ENCODE measurements around the gene MLN. TPM values are rescaled to one million over a fixed set of nuclear protein-coding genes. Genes with fewer than 3 reads are reported as not detected.

The MLN gene
- total RNA-seq, 1 experiment from 2014 or later = not detected

DNA sequence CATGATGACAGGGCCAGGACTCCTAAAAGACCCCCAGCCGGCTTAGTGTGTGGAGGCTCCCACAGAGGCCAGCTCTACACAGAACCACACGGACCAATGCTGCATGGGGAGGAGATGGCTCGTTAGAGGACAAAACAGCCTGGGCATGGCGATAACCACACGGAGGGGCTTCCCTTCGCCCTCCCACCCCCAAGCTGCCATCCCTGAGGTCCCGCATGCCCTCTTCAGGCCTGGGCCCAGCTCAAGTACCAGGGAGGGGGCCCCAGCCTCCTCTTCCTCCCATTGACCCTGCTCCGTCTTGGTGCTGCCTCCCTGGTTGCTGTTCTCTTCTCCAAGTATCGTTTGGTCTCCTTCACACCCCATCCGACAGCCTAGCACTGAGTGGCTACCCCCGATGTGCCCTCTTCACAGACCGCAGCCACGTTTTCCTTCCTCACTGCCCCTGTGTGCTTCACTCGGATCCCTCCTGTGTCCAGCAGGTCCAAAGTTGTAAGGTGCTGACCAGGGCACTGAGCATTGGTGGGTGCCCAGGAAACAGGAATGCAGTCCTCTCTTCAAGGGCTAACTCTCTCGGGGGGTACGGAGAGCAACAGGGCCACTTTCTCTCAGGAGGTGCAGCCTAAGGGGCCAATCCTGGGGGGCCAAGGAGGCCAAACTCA, 9.6 kb upstream of the MLN start:
- CTCF ChIA-PET = interaction anchor here (2.2 kb wide), 1 partner anchor 242 kb away, joined by 4 read pairs; no protein-coding TSS in a partner anchor

GRCh38 chr6:33812669-33813068, 8.9 kb upstream of the MLN start:
- H3K27ac ChIP-seq (ENCODE audit: low read depth, low read length) = no peak overlapping the region
- ATAC-seq (peak; percentile 60), DNase-seq (ENCODE audit: low read depth, low spot score) (no peak)
- H3K4me3 ChIP-seq (replicated peaks in 1 of 2; ENCODE audit: low read depth in 1 of 2, low read length in 2 of 2) = no peak overlapping the region
- H3K79me2 ChIP-seq (ENCODE audit: insufficient read depth, low read length) = no peaks in the 10 kb centered on the region
- no peaks in the 10 kb centered on the region for H3K4me1 ChIP-seq (ENCODE audit: control insufficient read depth in 1 of 2, insufficient read depth in 2 of 2, low read length in 2 of 2)
- H3K4me2 ChIP-seq (ENCODE audit: low read length) = no peak overlapping the region
- ChIA-PET CTCF (interaction anchor here (0.7 kb wide), 1 partner anchor 10 kb away, joined by 3 read pairs; no protein-coding TSS in a partner anchor), RAD21 (ENCODE audit: low non-redundant PET in 1 of 2, low total read pairs in 2 of 2, uncharacterized antibody in 2 of 2, unreplicated experiment in 2 of 2) (no interaction called here), POLR2A (no interaction called here)
- no peaks in the 10 kb centered on the region for H3K9me2 ChIP-seq (ENCODE audit: insufficient read depth)
- no peak overlapping the region for H2AFZ ChIP-seq (ENCODE audit: low read depth, low read length, poor library complexity, severe bottlenecking)
- H4K20me1 ChIP-seq (ENCODE audit: insufficient read depth) = no peaks in the 10 kb centered on the region
- H3K9ac ChIP-seq (ENCODE audit: low read length) = no peak overlapping the region
- H3K9me3 ChIP-seq (ENCODE audit: control insufficient read depth in 1 of 2, insufficient read depth in 1 of 2, low read depth in 1 of 2, low read length in 2 of 2) = no peaks in the 10 kb centered on the region
- BruUV-seq (replicated peaks) = no TSS peak
- H3K27me3 ChIP-seq (ENCODE audit: insufficient read depth, low read length) = peaks cover 44% of the 10 kb centered on the region
- TF ChIP-seq, protein P1, sequence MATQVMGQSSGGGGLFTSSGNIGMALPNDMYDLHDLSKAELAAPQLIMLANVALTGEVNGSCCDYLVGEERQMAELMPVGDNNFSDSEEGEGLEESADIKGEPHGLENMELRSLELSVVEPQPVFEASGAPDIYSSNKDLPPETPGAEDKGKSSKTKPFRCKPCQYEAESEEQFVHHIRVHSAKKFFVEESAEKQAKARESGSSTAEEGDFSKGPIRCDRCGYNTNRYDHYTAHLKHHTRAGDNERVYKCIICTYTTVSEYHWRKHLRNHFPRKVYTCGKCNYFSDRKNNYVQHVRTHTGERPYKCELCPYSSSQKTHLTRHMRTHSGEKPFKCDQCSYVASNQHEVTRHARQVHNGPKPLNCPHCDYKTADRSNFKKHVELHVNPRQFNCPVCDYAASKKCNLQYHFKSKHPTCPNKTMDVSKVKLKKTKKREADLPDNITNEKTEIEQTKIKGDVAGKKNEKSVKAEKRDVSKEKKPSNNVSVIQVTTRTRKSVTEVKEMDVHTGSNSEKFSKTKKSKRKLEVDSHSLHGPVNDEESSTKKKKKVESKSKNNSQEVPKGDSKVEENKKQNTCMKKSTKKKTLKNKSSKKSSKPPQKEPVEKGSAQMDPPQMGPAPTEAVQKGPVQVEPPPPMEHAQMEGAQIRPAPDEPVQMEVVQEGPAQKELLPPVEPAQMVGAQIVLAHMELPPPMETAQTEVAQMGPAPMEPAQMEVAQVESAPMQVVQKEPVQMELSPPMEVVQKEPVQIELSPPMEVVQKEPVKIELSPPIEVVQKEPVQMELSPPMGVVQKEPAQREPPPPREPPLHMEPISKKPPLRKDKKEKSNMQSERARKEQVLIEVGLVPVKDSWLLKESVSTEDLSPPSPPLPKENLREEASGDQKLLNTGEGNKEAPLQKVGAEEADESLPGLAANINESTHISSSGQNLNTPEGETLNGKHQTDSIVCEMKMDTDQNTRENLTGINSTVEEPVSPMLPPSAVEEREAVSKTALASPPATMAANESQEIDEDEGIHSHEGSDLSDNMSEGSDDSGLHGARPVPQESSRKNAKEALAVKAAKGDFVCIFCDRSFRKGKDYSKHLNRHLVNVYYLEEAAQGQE (IDR thresholded peaks at IDR 0.05; ENCODE audit: low read depth) = peak; percentile 97
- no peak for TF ChIP-seq SP1 (IDR thresholded peaks at IDR 0.05; ENCODE audit: low read depth)
- TF ChIP-seq, protein P2, sequence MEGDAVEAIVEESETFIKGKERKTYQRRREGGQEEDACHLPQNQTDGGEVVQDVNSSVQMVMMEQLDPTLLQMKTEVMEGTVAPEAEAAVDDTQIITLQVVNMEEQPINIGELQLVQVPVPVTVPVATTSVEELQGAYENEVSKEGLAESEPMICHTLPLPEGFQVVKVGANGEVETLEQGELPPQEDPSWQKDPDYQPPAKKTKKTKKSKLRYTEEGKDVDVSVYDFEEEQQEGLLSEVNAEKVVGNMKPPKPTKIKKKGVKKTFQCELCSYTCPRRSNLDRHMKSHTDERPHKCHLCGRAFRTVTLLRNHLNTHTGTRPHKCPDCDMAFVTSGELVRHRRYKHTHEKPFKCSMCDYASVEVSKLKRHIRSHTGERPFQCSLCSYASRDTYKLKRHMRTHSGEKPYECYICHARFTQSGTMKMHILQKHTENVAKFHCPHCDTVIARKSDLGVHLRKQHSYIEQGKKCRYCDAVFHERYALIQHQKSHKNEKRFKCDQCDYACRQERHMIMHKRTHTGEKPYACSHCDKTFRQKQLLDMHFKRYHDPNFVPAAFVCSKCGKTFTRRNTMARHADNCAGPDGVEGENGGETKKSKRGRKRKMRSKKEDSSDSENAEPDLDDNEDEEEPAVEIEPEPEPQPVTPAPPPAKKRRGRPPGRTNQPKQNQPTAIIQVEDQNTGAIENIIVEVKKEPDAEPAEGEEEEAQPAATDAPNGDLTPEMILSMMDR (IDR thresholded peaks at IDR 0.05 in 2 of 3, conservative IDR thresholded peaks at IDR 0.05 in 1 of 3; ENCODE audit: borderline replicate concordance in 1 of 3, insufficient read depth in 1 of 3, low read depth in 2 of 3, low read length in 2 of 3) = peak in 2 of 3 experiments; percentile 48 to 62; a peak in 4 of 6 replicates
- H3K36me3 ChIP-seq (ENCODE audit: control insufficient read depth in 1 of 2, insufficient read depth in 2 of 2, low read length in 2 of 2) = no peaks in the 10 kb centered on the region
- intact Hi-C loops (cut with micrococcal nuclease) = no loop called here

More for the DNA sequence above, 9.6 kb upstream of the MLN start:
- no peak overlapping the region for H3K27ac ChIP-seq (ENCODE audit: low read depth, low read length)
- BruUV-seq (replicated peaks) = no TSS peak
- ChIA-PET RAD21 (ENCODE audit: low non-redundant PET in 1 of 2, low total read pairs in 2 of 2, uncharacterized antibody in 2 of 2, unreplicated experiment in 2 of 2) (no interaction called here), POLR2A (no interaction called here)
- no peak overlapping the region for H3K4me2 ChIP-seq (ENCODE audit: low read length)
- H3K4me1 ChIP-seq (ENCODE audit: control insufficient read depth in 1 of 2, insufficient read depth in 2 of 2, low read length in 2 of 2) = no peaks in the 10 kb centered on the region
- no peak overlapping the region for H2AFZ ChIP-seq (ENCODE audit: low read depth, low read length, poor library complexity, severe bottlenecking)
- no peaks in the 10 kb centered on the region for H4K20me1 ChIP-seq (ENCODE audit: insufficient read depth)
- intact Hi-C loops (cut with micrococcal nuclease) = no loop called here
- no peaks in the 10 kb centered on the region for H3K9me3 ChIP-seq (ENCODE audit: control insufficient read depth in 1 of 2, insufficient read depth in 1 of 2, low read depth in 1 of 2, low read length in 2 of 2)
- peaks cover 41% of the 10 kb centered on the region for H3K27me3 ChIP-seq (ENCODE audit: insufficient read depth, low read length)
- no peak overlapping the region for H3K9ac ChIP-seq (ENCODE audit: low read length)
- H3K36me3 ChIP-seq (ENCODE audit: control insufficient read depth in 1 of 2, insufficient read depth in 2 of 2, low read length in 2 of 2) = no peaks in the 10 kb centered on the region
- H3K4me3 ChIP-seq (replicated peaks in 1 of 2; ENCODE audit: low read depth in 1 of 2, low read length in 2 of 2) = no peak overlapping the region
- no peaks in the 10 kb centered on the region for H3K9me2 ChIP-seq (ENCODE audit: insufficient read depth)
- TF ChIP-seq ELF1 (IDR thresholded peaks at IDR 0.05; ENCODE audit: borderline replicate concordance, low read depth) (no peak), ATF3 (IDR thresholded peaks at IDR 0.05) (no peak)
- no peaks in the 10 kb centered on the region for H3K79me2 ChIP-seq (ENCODE audit: insufficient read depth, low read length)
- DNase-seq (ENCODE audit: low read depth, low spot score) = no peak
- no peak for ATAC-seq
